Measurements from ENCODE around the gene ZNF536.

The ZNF536 gene

DNA sequence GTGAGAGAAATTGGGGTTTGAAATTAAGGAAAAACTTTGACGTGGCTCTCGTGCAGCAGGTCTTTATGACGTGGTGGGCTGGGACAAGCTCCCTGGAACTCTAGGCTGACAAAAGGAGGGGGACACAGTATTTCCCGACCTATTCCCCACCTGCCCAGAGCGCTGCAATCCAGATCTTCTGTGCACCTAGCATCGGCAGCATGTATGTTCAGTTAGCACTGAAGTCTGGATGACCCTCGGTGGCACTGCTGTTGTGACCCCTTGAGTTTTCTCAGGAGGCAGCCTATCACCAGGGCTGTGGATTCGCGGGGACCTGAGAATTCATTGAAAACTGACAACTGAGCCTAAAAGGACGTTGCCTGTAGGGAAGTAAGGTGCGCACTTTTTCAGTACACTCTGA lies 9.1 kb upstream of the ZNF536 start:
- no peak for DNase-seq (ENCODE audit: low read depth, low spot score)

GRCh38 chr19:30364866-30365800 lies 7.1 kb upstream of the ZNF536 start:
- DNase-seq (ENCODE audit: low read depth, low spot score) = no peak

- no peak for DNase-seq (ENCODE audit: low read depth, low spot score)
These were observed 5.9 kb upstream of the ZNF536 start for GRCh38 chr19:30366282-30366681.

DNA sequence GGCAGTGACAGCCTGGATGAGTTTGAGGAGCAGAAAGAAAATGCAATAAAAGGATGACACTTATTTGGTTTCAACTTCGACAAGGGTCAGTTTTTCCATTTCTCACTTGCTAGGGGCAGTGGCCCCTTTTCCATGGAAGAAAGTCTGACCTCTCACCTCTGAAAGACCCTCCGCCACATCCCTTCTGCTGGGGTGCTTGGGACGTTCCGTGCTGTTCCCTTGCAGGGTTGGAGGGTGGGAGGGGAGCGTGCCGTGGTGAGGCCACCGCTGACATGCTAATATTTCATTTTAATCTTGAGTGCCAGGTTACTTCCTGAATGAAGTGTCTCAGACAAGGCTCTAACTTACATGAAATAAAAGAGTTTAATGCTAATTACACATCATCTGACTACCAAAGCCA lies 5.2 kb upstream of the ZNF536 start:
- no peak for DNase-seq (ENCODE audit: low read depth, low spot score)

DNA sequence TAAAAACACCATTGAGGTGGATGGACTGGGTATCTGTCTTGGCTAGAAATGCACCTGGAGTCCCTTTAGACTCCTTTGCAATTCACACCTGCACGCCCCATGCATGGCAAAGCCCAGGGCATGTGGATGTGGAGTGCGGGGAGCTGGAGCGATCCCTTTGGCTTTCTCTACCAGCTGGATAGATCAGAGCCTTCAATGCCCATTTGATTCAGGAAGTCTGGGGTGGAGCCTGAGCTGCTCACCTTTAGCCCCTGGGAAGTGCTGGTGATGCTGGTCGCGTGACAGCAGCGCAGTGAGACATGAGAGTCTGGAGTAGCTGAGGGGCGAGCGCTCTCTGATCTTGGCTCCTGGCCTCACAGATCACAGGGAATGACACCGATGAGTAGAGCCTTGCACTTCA lies 4.8 kb upstream of the ZNF536 start:
- DNase-seq (ENCODE audit: low read depth, low spot score) = no peak

- no peak for DNase-seq (ENCODE audit: low read depth, low spot score)
These were observed 2.4 kb upstream of the ZNF536 start for GRCh38 chr19:30369833-30370232.

- DNase-seq (ENCODE audit: low read depth, low spot score) = no peak
These were observed 885 bp upstream of the ZNF536 start for GRCh38 chr19:30371161-30371836.

- DNase-seq (ENCODE audit: low read depth, low spot score) = peak; percentile 32
These were observed 1.4 kb downstream of the ZNF536 start for GRCh38 chr19:30373593-30373992.

GRCh38 chr19:30374539-30374864 lies 2.3 kb downstream of the ZNF536 start:
- DNase-seq (ENCODE audit: low read depth, low spot score) = no peak

DNA sequence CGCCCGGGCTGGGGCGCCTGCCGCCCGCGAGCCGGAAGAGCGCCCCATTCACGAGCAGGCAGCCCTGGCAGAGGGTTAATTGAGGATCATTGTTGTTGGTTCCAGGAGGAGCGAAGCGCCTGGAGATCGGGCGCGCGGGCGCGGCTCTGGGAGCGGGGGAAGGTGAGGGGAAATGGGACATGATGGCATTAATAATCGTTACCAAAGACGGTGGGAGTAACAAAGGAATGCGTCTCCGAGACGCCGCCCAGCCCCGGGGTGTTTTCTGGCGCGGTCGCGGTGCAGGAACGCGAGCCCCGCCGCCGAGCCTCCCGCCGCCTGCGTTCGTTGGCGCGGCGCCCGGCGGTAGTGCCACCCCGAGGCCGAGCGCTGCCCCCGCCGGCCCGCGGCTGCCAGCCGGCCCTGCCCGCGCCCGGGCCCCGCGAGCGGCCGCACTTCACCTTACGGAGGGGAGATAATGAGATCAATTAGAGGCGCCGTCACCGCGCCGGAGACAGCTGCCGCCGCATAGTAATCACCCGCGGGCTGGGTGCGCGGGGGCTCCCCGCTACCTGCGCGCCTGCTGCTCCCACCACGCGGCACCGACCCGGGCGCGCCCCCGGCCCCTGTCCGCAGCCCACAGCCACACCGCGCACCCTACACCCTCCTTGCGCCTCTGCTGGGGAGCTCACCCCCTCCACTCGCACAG lies 2.8 kb downstream of the ZNF536 start:
- peak; percentile 34 for DNase-seq (ENCODE audit: low read depth, low spot score)

DNA sequence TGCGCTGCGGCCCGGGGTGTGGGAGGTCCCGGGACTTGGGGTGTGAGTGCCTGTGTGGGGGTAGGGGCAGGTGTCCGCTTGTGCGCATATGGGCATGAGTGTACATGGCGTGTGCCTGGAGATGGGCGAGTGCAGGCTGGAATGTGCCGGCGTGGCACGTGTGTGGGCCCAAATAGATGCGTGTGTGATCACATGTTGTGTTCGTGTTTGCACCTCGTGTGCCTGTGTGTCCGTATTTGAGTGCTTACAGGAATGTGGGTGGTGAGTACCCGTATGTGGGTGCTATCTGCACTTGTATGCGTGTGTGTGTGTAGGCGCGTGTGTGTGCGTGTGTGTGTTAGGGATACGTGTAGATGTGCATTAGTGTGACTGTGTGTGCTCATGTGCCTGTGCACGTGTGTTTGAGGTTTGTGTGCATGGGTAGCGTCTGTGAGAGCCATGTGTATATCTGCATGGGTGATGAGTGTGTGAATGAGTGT lies 3.4 kb downstream of the ZNF536 start:
- no peak for DNase-seq (ENCODE audit: low read depth, low spot score)

DNA sequence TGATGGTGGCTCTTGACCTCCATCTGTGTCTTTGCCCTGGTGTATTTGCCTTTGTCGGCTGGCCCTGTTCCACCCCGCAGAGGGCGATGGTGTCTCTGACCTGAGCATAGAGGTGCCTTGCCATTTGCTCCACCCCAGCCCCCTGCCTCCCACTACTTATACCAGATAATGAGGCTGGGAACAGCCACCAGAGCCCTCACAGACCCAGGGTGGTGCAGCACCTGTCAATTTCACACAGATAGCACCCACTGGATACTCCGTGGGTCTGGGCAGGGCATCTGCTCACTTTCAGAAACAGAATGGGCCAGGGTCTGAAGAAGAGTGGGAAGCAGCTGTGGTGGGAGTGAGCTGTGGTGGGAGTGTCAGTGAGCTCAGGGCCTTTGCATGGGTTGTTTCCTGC lies 4.1 kb downstream of the ZNF536 start:
- no peak for DNase-seq (ENCODE audit: low read depth, low spot score)

- DNase-seq (ENCODE audit: low read depth, low spot score) = no peak
These were observed 4.7 kb downstream of the ZNF536 start for GRCh38 chr19:30376826-30377425.

DNA sequence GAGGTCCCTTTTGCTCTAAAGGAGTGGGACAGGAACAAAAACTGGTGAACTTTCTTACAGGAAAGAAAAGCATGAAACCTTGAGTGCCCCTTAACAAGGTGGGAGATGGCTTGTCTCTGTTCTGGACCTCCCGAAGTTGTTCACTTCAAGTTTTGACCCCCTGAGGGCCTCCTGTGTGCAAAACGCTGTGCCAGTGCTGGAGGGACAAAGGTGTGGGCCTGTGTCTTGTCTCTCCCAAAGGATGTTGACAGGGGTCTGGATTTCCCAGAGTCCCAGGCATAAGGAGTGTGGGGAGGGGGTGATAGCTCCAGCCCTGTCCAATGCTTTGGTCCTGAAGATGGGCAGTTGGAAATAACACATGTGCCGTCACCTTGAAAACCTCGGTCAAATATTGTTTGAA lies 6.5 kb downstream of the ZNF536 start:
- no peak for DNase-seq (ENCODE audit: low read depth, low spot score)

DNA sequence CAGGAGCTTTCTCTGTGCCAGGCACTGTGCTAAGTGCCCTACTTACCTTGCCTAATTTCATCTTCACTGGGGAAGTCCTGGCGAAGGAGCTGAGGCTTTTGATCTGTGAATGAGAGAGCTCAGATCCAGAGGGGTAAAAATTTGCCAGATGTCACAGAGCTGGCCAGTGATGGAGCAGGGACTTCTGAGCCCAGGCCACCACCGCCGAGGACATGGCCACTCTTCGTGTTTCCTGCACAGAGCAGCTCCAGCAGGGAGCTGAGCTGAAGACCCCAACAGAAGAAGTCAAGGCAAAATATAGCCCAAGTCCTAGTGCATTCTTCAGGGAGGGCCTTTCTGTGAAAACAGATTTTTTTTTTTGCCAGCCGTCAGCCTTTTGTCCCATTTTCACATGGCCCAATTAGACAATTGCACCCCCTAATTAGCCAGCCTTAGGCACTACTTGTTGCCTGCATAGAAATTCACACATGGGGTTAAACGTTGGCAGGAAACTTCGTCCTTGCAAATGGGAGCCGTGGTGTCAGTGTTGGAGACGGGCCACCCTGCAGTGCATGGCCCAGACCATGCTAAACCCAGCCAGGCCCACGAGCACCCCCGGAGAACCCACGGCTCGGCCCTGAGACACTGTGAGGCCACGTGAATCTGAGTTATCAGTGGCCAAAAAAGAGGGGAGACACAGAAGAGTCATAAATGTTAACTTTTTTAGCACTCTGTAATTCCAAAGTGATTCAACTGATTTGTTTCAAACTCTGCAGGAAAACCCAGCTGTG lies 7.8 kb downstream of the ZNF536 start:
- no peak for DNase-seq (ENCODE audit: low read depth, low spot score)

DNA sequence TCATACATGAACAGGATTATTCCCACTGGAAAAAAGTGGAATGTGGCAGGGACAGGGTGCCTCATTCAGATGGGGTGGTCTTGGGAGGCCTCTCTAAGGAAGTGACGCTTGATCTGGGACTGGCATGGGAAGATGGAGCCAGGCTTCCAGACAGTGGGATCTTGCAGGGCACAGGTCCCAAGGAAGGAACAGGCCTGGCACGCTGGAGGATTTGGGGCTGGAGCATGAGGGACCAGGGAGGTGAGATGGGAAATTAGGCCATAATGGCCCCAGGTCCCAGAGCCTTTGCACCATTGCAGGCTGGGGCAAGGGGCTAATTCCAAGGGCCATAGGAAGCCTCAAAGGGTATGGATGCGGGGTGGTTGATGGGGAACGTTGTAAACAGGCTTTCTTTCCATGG lies 9.2 kb downstream of the ZNF536 start:
- DNase-seq (ENCODE audit: low read depth, low spot score) = no peak

- DNase-seq (ENCODE audit: low read depth, low spot score) = no peak
These were observed 13.0 kb downstream of the ZNF536 start for GRCh38 chr19:30385174-30385573.

GRCh38 chr19:30385666-30386065 lies 13.5 kb downstream of the ZNF536 start:
- DNase-seq (ENCODE audit: low read depth, low spot score) = no peak

DNA sequence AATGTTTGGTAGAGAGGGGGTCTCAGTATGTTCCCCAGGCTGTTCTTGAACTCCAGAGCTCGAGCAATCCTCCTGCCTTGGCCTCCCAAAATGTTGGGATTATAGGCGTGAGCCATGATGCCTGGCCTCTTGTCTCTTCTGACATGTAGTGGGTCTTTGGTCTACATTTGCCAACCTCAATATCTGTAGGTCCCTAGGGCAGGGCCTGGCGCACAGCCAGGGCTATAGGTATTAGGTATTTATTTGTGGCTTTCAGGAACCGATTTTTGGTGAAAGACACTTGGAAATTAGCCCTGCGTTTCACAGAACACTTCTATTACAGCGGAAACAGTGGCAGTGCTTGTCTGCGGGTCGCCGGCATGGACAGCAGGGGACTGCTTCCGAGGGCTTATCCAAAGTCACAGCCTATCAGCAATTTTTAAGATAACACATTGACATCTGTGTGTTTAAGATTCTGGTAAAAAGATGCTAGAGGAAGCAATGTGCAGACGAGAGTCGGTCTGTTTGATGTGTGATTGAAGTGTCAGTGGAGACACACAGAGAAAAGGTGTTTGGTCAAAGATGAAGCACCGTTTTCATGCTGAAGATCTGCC lies 14.5 kb downstream of the ZNF536 start:
- DNase-seq (ENCODE audit: low read depth, low spot score) = no peak

DNA sequence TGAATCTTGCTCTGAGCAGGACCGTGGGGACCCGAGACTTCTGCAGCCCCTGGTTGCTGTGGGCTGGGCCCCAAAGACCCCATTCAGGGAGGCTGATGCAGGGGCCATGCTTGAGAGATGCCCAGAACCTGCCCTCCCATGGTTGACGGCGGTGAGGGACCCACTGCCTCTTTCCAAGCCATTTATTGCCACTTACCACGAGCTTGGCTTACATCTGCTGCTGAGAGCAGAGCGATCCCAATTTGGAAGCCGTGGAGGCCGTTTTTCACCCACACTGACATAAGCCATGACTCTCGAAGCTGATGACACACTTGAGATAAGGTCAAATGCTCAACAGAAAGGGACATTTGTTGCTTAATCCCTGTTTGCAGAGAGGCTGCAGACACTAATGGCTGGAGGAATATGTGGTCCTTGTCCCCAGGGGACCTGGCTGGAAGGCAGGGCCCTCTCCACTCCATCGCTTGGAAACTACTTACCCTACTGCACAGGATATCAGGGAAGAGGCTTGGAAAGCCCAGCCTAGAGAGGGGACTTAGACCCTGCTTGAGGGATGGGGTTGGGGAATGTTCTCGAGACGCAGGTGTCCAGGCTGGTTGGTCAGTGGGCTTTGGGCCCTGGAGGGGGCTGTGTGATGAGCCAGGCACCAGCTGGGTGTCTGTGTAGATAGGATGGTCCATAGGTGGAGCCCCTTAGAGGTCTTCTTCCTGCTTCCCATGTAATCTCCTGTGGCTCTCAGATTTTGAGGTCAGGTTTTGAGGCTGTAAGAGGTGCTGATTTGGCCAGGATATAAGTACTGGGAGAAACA lies 15.3 kb downstream of the ZNF536 start:
- no peak for DNase-seq (ENCODE audit: low read depth, low spot score)
